ENCODE data around the gene LAYN.
A peak's percentile ranks its signal among the peaks of the same experiment; 100 is the strongest.

LAYN gene

DNA sequence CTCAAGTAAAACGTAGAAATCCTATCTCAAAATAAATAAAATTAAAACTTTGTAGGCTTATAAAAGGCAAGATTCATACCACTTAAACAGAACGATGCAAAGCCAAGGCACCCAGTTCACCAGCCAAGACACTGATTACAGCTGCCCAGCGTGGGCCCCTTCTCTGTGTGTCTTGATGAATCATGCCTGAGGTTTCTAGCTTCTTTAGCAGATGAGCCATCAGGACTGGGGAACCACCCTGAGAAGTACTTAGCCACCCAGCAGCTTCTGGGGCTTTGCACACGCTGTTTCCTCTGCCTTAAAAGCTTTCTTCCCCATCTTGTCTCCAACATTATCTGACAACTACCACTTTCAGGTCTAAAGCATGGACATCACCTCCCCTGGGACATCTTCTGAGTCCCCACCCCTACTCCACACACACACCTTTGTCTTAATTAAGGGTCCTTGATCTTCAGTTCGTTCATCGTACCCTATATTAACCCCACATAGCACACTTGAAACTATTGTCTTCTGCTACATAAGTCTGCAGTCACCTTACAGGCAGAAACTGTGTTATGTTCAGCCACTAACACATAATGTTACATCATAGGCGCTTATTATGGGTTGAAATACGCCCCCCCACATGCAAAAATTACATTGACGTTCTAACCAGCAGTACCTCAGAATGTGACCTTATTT lies 8.7 kb upstream of the LAYN start:
- peak in 1 of 2 donors; percentile 38 for DNase-seq

DNA sequence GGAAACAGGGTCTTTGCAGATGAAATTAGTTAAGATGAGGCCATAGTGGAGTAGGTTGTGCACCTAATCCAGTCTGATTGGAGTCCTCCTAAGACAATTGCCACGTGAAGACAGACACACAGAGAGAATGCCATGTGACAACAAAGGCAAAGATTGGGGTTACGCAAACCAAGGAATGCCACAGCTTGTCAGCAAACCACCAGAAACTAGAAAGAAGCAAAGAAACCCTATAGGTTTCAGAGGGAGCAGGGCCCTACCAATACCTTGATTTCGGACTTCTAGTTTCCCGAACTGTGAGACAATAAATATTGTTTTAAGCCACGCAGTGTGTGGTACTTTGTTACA lies 8.2 kb upstream of the LAYN start:
- DNase-seq: no peak

DNA sequence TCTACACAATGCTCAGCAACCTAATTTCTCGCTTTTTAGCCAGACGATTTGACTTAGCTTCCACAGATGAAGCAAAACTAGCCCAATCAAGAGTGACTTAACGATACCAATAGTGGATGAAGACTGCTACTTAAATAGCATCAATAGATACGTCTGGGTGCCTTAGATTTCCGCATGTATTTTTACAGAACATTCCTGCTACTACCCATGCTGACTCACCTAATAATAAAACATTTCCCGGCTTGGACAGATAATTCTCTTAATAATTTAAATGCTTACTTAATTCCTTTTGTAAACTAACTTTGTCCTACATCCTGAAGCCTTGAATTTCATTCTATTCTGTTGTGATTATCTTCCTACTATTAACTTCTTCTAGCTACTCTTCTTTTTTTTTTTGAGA lies 5.2 kb upstream of the LAYN start:
- no peak for DNase-seq

DNA sequence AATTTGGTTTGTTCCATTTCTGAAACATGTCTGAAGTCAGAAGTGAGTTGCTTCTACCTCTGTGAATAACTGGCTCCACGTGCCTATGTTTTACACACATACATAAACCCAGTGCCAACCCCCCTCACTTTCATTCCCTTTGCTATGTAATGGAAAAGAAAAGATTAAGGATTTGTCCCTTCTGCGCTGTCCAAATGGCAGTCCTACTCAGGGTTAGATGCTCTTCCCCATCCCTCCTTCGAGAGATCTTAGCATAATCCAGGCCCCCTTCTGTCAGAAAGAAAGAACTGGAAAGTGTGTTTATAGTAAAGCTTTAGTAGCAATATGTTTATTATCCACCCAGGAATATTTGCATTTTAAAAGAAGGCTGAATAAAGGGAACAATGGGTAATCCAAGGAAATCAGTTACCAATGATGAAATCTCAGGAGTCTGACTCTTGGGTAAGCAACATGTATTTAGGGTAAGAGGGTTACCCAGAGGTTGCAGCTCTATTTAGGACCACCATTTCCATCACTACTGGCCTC lies 3.1 kb upstream of the LAYN start:
- no peak for DNase-seq

DNA sequence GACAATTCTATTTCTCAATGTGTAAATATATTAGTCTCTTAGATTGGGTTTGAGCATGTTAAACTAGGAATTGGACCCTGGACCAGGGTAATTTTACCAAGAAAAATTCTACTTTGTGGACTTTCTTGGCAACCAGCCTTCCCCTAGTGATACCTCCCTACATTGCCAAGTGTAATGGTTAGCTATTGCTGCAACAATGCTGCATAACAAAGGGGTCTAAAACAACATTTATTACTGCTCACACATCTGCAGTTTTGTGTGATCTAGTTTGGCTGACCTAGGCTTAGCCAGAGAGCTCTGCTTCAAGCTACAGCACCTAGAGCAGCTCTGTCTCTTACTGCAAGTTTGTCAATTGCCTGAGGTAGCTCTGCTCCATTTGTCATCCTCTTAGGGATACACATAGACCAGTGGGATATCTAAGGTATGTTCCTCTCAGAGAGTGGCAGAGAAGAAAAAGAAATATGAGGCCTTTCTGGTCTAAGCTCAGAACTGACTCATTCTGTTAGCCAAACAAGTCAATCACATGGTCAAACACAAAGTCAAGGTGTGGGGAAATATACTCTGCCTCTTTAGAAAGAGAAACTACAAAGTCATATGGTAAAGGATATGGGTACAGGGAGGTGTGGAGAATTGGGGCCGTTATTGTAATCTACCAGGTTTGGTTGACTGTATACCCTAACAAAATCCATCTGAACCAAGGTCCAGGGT lies 2.0 kb upstream of the LAYN start:
- DNase-seq: no peak

DNA sequence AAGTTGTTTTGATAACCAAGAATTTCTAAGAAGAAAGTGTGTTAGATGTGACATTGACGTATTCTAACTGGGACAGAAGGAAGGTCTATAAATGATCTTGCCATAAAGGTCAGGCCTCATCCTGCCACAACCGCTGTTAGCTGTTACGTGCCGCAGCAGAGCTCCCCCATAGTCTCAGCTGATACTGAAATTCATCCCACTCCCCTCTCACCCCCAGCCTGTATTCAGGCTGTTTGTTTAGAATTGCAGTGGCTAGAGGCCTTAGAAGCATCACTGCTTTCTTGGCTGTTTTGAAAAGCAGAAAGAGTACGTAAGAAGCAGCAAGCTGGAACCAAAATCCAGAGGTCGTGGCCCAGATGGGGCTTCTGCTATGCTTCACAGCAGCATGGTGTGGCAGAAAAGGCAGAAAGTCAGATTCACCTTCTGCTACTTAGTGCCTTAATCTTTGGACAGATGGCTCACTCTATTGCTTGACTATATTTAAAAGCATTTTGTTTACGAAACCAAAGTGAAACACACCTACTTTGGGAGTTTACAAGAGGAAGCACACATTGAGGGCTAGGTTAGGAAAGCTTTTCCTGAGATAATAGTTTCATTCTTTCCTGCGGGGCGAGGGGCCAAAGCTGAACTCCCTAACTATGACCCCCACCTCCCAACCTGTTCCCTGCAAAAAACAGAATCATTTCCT lies 950 bp upstream of the LAYN start:
- peak; percentile 26 to 33 for DNase-seq

DNA sequence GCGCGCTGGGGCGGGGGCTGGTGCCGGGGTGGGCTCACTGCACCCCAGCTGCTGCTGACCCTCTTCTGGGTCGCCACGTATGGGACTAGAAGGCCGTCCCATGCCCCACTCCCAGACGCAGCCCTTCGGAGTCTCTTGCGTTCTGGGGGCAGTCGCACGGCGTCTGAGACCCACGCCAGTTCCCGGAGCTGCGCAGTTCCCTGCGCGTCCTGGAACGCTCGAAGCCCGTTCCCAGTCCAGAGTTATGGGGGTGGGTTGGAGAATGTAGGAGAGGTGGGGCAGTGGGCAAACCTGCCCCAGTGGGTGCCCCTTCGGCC lies 375 bp downstream of the LAYN start:
- no peak for DNase-seq

DNA sequence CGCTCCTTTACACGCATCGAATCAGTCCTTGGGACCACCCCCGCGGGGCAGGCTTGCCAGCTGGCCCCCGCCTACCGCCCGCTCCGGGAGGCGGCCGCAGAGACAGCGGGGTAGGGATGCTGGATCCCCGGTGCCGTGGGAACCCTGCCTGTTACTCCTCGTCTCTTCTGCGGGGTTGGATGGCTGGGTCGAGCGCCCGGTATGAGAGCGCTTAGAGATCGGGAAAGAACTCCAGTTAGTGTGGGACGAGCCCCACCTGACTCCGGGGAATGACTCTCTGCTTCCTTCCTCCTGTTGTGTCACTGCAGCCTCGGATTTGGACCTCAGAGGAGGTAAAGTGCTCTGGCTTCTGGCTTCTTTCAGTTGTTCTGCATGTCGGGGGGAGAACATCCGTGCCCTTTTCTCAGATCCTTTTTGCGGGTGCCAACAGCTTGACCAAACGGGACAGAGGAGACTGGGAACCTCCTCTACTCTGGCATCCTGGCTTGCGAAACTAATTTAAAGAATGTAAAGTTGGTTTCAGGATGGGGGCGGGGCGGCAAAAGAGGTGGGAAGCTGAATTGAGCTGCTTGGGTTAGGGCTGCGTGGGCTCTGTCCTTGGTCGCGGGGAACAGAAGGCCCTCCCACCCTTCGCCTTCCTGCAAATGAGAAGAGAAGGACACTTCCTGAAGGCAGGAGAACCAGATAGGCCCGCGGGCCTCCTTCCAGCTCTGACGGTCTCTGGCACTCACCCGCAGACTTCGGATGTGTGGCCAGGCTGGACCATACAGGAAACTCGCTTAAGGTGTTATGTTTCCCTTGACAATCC lies 938 bp downstream of the LAYN start:
- DNase-seq: no peak

DNA sequence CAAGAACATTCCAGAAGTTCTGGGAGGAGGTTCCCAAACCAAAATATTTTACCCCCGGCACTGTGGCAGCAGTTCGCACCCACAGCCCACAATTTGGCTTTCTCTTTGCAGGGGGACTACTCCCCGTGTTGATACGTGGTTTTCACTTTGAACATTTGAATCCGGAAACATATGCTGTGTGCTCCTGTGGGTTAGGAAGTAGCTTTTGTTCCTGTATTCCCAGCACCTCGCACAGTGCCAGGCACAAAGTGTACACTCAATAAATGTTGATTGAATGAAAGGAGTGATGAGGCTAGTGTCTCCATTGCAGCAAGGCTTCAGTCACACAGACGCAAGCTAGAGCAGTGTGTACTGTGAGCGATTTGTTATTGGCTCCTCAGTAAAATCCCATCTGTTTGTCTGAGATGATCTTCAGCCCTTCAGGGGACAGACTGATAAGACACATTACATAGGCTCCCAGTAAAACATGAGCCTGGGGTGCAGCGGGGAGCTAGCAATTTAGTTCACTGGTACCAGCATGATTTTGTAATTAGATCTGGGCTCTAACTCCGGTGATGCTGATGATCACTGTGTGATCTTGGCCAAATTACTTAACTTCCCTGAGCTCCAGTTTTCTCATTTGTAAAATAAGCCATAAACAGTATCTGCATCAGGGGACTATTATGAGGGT lies 2.2 kb downstream of the LAYN start:
- DNase-seq: no peak

DNA sequence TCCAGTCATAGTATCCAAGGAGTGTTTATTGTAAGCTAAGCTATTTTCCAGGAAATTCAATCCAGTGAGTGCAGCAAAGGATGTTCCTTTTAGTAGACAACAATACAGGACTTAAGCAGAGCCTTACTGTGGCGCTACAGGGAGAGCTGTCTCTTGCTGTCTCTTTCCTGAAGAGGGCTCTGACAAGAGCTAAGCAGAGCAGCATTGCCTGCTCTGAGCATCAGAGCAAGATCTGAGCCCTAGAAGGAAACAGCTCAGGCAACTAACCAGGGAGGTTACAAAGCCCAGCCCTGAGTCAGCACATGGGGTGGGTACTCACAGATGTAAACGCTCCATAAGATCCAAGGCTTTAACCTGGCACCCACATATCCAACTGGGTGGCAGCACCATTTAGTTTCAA lies 8.0 kb downstream of the LAYN start:
- DNase-seq: no peak

DNA sequence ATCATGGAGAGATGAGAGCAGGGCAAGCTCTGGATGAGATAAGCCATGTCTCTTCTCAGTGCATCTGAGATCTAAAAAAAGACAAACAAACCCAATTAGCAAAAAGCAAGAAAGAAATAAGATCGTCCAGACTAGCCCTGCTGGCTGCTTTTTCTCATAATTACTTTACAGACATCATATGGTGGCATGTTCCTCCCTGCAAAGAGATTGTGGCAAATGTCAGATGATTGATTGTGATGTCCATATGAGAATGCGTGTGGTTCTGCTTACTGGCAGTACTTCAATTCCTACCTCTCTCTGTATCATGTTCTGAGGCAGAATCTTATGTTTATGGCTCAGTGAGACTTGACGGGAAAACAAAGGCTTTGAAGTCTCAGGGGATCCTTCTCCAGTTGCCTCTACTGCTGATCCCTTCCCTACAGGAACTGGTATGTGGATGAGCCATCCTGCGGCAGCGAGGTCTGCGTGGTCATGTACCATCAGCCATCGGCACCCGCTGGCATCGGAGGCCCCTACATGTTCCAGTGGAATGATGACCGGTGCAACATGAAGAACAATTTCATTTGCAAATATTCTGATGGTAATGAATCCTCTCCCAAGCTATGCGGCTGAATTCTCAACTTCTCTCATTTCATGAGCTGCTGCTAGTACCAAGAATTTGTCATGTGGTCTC lies 8.8 kb downstream of the LAYN start:
- DNase-seq: no peak

DNA sequence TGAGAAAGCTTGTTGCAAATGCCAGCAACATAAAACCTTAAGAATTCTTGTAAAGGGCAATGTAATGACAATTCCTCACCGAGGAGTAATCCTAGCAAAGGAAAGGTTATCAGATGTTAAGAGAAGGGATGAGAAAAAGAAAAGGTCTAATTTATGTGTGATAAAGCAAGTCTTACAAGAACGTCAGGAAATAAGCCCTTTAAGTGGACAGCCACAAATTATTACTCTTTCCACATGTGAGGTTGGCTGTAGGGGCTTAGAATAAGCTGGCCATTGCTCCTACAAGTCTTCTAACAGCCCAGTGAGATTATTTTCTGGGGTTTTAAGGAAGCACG lies 9.3 kb downstream of the LAYN start:
- no peak for DNase-seq

DNA sequence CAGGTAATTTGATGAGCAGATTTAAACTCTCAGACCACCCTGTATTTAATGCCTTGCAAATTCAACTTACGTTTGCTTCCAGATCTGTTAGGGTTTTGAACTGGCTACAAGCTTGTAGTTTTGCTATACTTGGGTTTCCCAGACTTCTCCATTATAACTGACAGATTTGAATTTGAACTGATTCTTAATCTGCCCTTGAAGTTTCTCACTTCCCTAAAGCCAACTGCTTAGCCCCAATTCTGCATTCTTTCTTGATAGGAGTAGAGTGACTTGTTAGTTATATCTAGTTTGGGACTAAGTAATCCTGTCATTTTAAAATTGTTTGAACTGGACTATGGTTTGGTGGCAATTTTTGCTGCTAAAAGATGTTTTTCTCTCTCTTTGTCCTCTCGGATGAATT lies 9.7 kb downstream of the LAYN start:
- DNase-seq: no peak

DNA sequence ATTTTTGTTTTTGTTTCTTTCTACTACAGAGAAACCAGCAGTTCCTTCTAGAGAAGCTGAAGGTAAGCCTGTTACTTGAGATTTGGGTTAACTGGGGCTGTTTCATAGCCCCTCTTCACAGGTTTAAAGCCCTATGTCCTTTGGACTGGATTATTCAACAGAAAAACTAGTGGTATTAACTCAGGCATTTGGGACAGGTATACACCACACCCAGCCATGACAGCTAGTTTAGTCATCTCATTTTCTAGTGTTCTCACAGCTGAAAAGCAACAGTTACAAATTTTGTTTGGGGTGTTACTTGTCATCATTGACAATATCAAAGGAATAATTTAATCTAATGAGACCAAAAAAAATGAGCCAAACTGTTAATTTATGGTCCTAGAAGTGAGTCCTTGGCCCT lies 14.0 kb downstream of the LAYN start:
- no peak for DNase-seq

DNA sequence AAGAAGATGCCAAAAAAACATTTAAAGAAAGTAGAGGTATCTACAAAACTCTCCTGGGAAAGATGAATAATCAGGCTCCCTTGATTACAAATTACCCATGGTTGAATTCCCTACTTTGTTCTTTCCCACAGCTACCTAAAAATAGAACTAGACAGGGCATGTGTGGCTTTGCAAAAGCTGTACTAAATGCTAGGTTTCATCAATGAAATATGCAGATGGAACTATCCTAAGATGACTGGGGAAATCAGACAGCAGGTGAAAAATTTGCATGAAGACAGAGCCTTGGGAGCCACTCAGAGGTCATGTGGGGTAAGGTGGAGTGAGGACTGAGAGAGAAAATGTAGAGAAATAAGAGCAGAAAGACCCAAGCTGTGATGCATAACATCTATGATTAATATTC lies 14.7 kb downstream of the LAYN start:
- DNase-seq: no peak

DNA sequence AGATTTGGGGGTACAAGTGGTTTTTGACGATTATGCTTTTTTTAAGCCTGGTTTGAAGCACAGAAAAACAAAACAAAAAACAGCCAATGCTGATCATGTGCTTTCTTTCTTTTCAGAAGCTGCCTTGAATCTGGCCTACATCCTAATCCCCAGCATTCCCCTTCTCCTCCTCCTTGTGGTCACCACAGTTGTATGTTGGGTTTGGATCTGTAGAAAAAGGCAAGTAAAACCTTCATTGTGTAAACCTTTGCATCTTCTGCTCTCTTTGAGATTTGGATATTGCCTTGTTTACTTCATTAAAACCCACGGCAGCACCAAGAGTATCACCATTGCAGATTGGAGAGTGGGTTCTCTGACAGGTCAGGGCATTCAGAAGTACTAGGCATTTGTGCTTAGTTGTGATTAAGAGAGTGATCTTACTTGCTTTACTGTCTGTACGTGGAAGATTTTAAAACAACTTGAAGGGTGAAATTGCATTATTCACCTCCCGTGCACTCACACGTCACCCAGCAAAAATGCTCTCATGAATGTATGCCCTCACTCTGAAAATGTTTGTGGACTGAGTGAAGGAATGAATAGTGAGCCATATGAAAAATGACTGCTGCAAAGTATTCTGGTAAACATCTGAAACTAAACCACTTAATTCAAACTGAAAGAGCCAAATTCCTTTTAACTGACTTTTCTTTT lies 17.0 kb downstream of the LAYN start:
- DNase-seq: no peak

DNA sequence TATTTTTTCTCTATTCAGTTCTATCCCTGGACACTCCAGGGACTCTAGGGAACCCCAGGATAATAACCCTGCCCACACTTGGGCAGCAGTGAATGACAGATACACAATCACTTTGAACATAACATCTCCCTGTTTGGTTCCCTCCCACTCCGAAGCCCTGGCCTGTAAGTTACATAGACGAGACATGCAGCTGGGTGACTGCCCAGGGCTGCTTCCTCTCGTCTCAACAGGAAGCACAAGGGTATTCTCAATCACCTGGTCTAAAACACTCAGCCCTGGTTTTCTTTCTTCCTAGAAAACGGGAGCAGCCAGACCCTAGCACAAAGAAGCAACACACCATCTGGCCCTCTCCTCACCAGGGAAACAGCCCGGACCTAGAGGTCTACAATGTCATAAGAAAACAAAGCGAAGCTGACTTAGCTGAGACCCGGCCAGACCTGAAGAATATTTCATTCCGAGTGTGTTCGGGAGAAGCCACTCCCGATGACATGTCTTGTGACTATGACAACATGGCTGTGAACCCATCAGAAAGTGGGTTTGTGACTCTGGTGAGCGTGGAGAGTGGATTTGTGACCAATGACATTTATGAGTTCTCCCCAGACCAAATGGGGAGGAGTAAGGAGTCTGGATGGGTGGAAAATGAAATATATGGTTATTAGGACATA lies 19.4 kb downstream of the LAYN start:
- DNase-seq: no peak

DNA sequence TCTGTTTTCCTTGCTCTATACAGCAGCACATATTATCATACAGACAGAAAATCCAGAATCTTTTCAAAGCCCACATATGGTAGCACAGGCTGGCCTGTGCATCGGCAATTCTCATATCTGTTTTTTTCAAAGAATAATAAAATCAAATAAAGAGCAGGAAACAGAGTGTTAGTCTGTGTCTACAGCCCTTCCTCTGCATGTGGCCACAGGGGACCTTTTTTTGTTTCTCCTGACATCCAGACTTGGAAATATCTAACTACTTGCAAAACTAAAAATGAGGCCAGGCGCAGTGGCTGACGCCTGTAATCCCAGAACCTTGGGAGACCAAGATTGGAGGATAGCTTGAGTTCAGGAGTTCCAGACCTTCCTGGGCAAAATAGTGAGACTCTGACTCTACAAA lies 20.3 kb downstream of the LAYN start:
- no peak for DNase-seq

DNA sequence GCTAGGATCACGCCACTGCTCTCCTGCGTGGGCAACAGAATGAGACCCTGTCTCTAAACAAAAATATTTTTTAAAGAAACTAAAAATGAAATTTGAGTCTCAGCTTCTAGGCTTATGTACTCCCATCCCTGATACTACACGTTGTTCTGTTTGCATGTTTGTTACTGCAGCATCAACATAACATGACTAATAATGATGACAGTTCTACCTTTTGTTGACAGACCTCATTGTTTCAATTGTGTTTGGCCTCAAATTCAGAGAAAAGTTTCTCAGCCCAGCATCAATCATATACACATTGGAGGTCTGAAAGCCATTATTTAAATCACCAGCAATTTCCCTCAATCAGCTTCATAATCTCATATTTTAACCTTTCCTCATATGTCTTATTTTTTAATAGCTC lies 20.8 kb downstream of the LAYN start:
- no peak for DNase-seq

DNA sequence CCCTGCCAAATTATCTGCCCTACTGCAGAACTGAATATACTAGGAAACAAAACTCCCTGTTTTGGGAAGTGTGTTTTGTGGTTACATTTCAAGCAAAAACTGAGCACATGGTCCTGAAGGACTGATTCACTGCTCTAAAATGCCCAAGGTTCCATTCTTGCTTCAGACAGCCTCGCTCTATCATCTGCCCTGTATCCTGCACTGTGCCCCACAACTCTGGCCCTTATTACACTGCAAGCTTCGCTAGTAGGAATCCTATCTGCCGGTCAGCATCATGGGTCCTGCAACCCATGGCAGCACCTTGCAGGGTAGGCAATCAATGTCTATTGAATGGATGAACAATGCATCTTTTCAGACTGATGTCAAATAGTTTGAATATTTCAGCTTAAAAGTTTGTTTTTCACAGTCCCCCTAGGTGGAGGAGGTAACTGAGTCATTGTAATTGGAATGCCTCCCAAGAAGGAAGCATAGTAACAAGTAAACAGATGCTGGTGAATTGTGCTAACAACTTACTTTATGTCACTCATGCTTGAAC lies 21.3 kb downstream of the LAYN start:
- no peak for DNase-seq

All from CD4-positive, alpha-beta T cell treated with Interleukin-4 for 1 hour (primary cell).